Epithelial cell of esophagus (primary cell): ENCODE data around the gene IL16.

Source experiments
- DNase-seq: peaks from one replicate; pipeline ENCODE4 v3.0.0; 2010; ENCODE audit warnings: low read depth
- H3K4me3 ChIP-seq: 2 replicates; pipeline ENCODE4 v1.5.1; 2011; ENCODE audit warnings: mild to moderate bottlenecking, low read length, control low read depth
- TF ChIP-seq, protein P1 (sequence below): IDR thresholded peaks from 2 replicates; pipeline ENCODE4 v1.5.1; 2011; ENCODE audit warnings: low read depth, mild to moderate bottlenecking, low read length, control low read depth, inconsistent platforms; ENCODE audit not compliant: insufficient read depth; ENCODE audit errors: missing control alignments

Gene IL16

DNA sequence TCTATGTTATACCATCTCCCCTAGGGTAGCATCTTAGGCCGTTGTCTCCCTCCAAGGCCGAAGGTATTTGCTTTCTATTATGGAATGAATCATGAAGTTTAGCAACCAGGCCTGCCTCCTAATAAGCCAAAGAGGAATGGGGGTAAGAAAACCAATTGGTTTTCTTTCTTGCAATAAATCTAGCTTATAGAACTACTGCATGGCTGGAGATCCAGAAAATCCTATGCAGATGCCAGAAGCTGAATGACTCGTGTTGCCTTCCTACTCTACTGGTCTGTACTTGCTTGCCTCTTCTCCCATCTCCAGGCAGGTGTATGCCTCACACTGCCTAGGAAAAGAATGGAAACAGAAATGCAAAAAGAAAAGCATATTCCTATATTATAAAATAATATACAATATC lies 31.1 kb upstream of the IL16 start:
- DNase-seq, result no peak
- TF ChIP-seq, protein P1, sequence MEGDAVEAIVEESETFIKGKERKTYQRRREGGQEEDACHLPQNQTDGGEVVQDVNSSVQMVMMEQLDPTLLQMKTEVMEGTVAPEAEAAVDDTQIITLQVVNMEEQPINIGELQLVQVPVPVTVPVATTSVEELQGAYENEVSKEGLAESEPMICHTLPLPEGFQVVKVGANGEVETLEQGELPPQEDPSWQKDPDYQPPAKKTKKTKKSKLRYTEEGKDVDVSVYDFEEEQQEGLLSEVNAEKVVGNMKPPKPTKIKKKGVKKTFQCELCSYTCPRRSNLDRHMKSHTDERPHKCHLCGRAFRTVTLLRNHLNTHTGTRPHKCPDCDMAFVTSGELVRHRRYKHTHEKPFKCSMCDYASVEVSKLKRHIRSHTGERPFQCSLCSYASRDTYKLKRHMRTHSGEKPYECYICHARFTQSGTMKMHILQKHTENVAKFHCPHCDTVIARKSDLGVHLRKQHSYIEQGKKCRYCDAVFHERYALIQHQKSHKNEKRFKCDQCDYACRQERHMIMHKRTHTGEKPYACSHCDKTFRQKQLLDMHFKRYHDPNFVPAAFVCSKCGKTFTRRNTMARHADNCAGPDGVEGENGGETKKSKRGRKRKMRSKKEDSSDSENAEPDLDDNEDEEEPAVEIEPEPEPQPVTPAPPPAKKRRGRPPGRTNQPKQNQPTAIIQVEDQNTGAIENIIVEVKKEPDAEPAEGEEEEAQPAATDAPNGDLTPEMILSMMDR, result no peak

DNA sequence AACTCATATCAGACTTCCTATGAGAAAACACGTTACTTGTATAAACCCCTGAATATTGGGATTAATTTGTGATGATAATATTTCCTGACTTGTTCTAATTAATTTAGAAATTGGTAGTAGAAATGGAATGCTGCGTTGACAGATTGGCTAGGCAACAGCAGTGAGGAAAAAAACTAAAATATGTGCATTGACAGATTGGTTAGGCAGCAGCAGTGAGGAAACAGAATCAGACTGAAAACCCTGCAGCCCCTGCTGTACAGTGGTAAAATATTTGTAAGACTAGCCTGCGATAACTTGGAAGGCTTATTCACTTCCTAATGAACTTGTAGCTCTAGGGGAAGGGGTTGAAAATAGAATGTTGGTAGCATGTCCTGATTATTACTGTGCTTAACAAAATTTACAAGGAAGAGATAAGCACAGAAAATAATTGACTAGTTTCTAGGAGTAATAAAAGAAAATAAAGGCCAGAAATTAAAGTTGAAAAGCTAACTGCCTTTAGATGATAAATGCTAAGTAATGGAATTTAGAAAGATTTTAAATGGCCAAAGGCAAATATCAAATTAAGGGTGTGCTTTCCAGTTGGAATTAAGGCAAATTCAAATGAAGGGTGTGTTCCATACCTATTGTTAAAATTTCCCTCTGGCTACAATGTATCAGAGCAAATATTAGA lies 29.9 kb upstream of the IL16 start:
- H3K4me3 ChIP-seq, result no peak overlapping the region
- TF ChIP-seq, protein P1, result no peak
- DNase-seq, result no peak

More for the DNA sequence above, 31.1 kb upstream of the IL16 start:
- H3K4me3 ChIP-seq, result no peak overlapping the region

DNA sequence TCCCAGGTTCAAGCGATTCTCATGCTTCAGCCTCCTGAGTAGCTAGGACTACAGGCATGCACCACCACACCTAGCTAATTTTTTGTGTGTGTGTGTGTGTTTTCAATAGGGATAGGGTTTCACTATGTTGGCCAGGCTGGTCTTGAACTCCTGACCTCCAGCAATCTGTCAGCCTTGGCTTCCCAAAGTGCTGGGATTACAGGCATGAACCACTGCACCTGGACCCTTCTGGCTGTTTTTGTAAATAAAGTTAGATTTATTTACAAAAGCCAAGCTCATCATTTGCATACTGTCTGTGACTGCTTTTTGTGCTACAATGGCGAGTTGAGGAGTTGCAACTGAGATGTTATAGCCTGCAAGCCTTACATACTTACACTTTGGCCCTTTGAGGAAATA lies 28.6 kb upstream of the IL16 start:
- DNase-seq, result no peak
- TF ChIP-seq, protein P1, result no peak
- no peak overlapping the region for H3K4me3 ChIP-seq

DNA sequence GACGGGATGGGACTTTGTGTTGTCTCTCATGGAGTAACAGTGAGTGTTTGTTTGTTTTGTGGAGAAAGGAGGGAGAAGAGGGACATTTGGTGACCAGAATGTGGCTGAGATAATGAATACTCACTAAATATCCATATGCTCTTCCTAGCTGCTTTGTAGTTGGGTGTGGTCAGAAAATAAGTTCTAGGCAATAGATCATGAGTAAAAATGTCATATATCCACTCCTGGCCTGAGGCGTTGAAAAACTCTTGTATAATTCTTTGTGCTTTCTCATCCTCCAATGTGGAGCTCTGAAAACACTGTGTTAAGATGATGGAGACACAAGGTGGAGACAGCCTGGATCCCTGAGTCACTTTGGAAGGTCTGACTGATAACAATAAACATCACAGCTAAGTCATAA lies 28.0 kb upstream of the IL16 start:
- no peak for DNase-seq
- TF ChIP-seq, protein P1, result no peak
- H3K4me3 ChIP-seq, result no peak overlapping the region

DNA sequence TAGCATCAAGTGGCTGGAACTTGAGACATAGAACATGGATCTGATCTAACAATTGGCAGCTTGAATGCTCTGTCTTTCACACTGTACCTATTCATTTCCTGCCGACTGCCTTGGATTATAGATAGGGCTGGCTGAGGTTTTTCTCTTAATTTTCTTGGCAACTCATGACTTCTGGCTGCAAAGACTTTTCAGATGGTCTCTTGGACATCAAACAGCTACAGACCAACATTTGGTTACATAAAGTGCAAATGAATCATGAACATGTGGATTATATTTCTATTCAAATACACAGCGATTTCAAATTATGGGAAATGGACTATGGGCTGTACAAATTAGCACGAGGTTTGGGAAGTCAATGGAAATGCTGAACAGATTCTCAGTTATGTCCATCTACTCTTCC lies 26.2 kb upstream of the IL16 start:
- DNase-seq, result no peak
- TF ChIP-seq, protein P1, result no peak
- no peak overlapping the region for H3K4me3 ChIP-seq

DNA sequence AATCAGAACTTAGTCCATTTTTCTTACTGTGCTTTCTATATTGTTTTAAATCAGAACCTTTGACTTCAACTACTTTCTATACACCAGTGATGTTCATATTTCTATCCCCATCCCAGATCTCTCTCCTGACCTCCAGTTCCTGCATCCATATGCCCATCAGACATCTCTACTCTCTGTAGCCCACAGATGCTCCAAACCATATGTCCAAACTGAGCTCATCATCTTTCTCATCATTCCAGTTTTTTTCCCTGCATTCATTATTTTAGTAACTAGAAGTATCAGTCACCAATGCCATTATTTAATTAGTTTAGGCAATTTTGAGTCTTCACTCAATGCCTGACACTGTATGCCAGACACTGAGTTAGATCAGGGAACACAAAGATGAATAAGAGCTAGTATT lies 25.4 kb upstream of the IL16 start:
- H3K4me3 ChIP-seq, result no peak overlapping the region
- DNase-seq, result no peak
- TF ChIP-seq, protein P1, result no peak

DNA sequence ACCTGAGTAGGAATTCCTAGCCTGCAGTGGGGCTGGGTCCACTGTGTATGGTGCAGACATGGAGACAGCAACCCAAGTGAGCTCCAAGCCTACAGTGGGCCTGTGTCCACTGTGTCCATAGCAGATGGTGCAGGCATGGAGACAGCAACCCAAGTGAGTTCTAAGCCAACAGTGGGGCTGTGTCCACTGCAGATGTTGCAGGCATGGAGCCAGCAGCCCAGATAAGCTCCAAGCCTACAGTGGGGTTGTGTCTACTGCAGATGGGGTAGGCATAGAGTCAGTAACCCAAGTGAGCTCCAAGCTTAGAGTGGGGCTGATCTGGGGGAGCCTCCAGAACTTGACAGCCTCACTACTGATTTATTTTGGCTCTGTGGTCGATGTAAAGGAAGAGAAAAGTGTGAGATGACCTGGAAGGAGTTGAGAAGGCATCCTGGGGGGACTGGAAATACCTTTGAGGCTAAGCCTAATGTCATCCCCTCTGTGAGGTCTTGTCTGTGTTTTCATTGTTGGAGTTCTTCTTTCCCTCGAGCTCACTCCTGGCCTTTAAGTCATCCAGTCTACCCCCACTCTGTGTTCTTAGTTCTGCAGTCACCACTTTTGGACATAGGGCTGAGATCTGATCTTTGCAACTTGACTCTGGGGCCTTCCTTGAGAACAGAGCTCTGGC lies 22.4 kb upstream of the IL16 start:
- H3K4me3 ChIP-seq, result no peak overlapping the region
- no peak for DNase-seq
- TF ChIP-seq, protein P1, result no peak
